GM12878 (cell line): ENCODE measurements around the gene RINL. TPM values are rescaled to one million over a fixed set of nuclear protein-coding genes. Genes with fewer than 3 reads are reported as not detected.

Experiments used
- CBX5 ChIP-seq: sonication (generic); IDR thresholded peaks from 2 replicates; pipeline ENCODE4 v1.6.1; 2016; ENCODE audit warnings: low read depth, moderate library complexity, mild to moderate bottlenecking, inconsistent platforms
- CUX1 ChIP-seq: IDR thresholded peaks from 2 replicates; pipeline ENCODE4 v1.6.1; 2012; ENCODE audit warnings: improper control_type of control experiment, low read depth, low read length; ENCODE audit not compliant: insufficient replicate concordance
- DPF2 ChIP-seq: fragments of 450-650 bp; IDR thresholded peaks from 2 replicates; pipeline ENCODE4 v1.6.1; 2017; ENCODE audit warnings: mild to moderate bottlenecking
- E2F8 ChIP-seq: fragments of 450-650 bp; IDR thresholded peaks from 2 replicates; pipeline ENCODE4 v1.6.1; 2018; ENCODE audit warnings: mild to moderate bottlenecking, low read depth, moderate library complexity; ENCODE audit not compliant: partially characterized antibody
- RELB ChIP-seq: fragments of 450-650 bp; IDR thresholded peaks from 2 replicates; pipeline ENCODE4 v1.6.1; 2017; ENCODE audit warnings: low read depth, mild to moderate bottlenecking, moderate library complexity
- SIN3A ChIP-seq: IDR thresholded peaks from 2 replicates; pipeline ENCODE4 v1.6.1; 2012; ENCODE audit warnings: low read depth, low read length, improper control_type of control experiment
- SREBF1 ChIP-seq: IDR thresholded peaks from 2 replicates; pipeline ENCODE4 v1.6.1; 2012; ENCODE audit warnings: mild to moderate bottlenecking, low read length
- SREBF2 ChIP-seq: IDR thresholded peaks from 2 replicates; pipeline ENCODE4 v1.6.1; 2012; ENCODE audit warnings: mild to moderate bottlenecking, low read length
- STAT3 ChIP-seq: IDR thresholded peaks from 2 replicates; pipeline ENCODE4 v1.6.1; 2011; ENCODE audit warnings: low read depth, low read length, improper control_type of control experiment
- ZBTB40 ChIP-seq: fragments of 450-650 bp; IDR thresholded peaks from 2 replicates; pipeline ENCODE4 v1.6.1; 2016; ENCODE audit warnings: mild to moderate bottlenecking, moderate library complexity, borderline replicate concordance
- polyA plus RNA-seq, 11 experiments: library from polyadenylated mRNA; depleted of rRNA in 4 of 11; unstranded in 6 of 11; stranded (reverse) in 5 of 11; fragments of >200 nt; fragmentation: Nextera tagmentation in 4 of 11; fragmentation: Illumina TruSeq in 1 of 11; extraction: Ambion mirVana in 4 of 11; extraction: Trizol in 1 of 11; gene quantifications; 1 replicate in 1 of 11; 2 replicates in 10 of 11; pipeline versions ENCODE4 v1.2.1 to v1.2.3, GENCODE V29; 2011 to 2016; ENCODE audit warnings: inconsistent platforms in 2 of 11, missing spikeins in 2 of 11, low read depth in 1 of 11
- total RNA-seq, 4 experiments: library from RNA; depleted of rRNA in 3 of 4; stranded (reverse); fragments of >200 nt in 3 of 4; fragmentation: Illumina TruSeq in 1 of 4; extraction: Trizol in 1 of 4; gene quantifications; 2 replicates each; pipeline versions ENCODE4 v1.2.1 to v1.2.3, GENCODE V29; 2013 to 2021
- TF ChIP-seq, protein P1 (sequence below): IDR thresholded peaks from 2 replicates; pipeline ENCODE4 v1.6.1; 2011; ENCODE audit warnings: borderline replicate concordance, low read depth, mild to moderate bottlenecking, moderate library complexity, low read length; ENCODE audit not compliant: insufficient read depth, poor library complexity, severe bottlenecking

Gene RINL
- total and polyA plus RNA-seq, 10 of the 15 experiments (the other 5 are each of a cell fraction or from before 2014, with no cell fraction given): 14.5 to 64.2 (median 47.6) TPM

DNA sequence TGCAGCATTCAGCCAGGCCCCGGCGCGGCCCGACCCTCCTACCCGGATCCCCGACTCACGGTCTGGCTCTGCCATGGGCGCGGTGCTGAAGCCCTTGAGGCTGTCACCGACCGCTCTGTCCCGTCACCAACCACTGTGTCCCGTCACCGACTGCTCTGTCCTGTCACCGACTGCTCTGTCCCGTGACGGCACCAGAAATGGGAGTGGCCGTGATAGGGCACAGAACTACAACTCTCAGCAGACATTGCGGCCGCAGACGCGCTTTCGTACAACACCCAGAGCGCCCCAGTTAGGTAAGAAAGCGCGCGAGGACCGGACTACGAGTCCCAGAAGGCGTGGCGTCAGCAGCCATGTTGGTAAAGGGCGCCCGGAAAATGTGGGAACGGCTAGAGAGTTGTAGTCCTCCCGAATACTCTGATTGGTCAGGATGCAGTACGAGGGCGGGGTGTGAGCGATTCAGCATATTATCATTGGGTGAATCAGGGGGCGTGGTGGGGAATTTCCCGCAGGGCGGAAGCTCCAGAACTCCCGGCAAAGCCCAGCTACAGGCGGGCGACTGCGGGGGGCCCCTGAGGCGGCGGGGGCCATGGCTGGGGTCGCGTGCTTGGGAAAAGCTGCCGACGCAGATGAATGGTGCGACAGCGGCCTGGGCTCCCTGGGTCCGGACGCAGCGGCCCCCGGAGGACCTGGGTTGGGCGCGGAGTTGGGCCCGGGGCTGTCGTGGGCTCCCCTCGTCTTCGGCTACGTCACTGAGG, 21.5 kb upstream of the RINL start, which contains the start of the genes NFKBIB and SIRT2 (continued):
- TF ChIP-seq CUX1 (no peak), RELB (peak; percentile 90), SIN3A (peak; percentile 24; the same call in 1 of the 2 replicates), SREBF1 (peak; percentile 71), CBX5 (no peak), E2F8 (peak; percentile 84), SREBF2 (no peak), ZBTB40 (peak; percentile 85; the same call in 1 of the 2 replicates), STAT3 (no peak), DPF2 (0 out of 2 replicates have a peak, but pooled peaks have one; percentile 2)
- TF ChIP-seq, protein P1, sequence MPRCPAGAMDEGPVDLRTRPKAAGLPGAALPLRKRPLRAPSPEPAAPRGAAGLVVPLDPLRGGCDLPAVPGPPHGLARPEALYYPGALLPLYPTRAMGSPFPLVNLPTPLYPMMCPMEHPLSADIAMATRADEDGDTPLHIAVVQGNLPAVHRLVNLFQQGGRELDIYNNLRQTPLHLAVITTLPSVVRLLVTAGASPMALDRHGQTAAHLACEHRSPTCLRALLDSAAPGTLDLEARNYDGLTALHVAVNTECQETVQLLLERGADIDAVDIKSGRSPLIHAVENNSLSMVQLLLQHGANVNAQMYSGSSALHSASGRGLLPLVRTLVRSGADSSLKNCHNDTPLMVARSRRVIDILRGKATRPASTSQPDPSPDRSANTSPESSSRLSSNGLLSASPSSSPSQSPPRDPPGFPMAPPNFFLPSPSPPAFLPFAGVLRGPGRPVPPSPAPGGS: no peak
